AML-193 (cell line): Measurements from ENCODE around the gene DLGAP1.
"Not testable (repeated sequence)": the region's sequence is repeated elsewhere in the genome, so short reads cannot be mapped to it uniquely, and the experiment has no call there.

ENCODE experiments used
- DNase-seq, 2 experiments: peaks; one replicate each; lab custom pipeline; 2025; lab: John Stamatoyannopoulos, UW

The DLGAP1 gene

GRCh38 chr18:4455113-4455811 lies at the start of gene DLGAP1:
Gene DLGAP1, minus strand, starts transcription at chr18:4455307.
- DNase-seq = no peak

DNA sequence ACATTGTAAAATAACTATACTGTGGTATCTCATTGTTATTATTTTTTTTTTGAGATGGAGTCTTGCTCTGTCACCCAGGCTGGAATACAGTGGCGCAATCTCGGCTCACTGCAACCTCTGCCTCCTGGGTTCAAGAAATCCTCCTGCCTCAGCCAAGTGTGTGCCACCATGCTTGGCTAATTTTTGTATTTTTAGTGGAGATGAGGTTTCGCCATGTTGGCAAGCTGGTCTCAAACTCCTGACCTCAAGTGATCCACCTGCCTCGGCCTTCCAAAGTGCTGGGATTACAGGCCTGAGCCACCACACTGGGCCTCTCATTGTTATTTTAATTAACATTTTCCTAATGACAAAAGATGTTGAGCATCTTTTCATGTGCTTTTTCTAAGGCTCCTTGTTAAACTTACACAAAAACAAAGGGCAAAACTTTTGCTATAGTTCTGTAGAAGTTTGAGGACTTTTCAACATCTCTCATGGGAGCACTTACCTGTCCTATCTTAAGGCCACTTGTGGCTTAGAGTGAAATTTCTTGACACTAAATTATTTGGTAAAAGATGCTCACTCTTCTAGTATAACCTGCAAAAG lies 39.7 kb upstream of the DLGAP1 start:
- not testable (repeated sequence) for DNase-seq

- DNase-seq = no peak
Measured at GRCh38 chr18:4468511-4468910, 13.4 kb upstream of the DLGAP1 start.

DNA sequence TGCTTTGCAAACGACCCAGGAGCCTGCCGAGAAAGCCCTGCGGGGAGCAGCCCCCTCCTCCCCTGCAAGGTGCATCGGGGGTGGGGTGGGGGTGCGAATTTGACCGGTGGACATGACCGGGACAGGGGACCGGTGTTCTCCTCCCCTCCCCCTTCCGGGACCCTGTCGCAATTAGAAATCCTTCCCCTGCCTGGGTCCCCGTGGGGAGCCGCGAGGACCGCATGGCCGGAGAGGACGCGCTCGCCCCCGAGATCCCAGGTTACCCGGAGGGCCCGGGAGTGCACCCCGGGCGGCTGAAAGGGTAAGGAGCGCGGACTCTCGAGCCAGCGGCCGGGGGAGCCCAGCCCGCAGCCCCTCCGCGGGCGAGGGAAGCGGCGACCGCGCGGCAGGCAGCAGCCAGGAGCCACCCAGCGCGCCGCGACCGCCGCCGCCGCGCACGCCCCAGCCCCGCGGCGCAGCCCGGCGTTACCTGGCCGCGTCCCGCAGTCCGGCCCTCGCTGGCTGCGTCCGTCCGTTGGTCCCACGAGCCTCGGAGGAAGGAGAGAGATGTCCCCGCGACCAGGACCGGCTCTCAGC lies 482 bp downstream of the DLGAP1 start:
- DNase-seq = no peak

GRCh38 chr18:4453874-4454536 lies 1.1 kb downstream of the DLGAP1 start:
- DNase-seq = no peak

- DNase-seq = no peak
Measured at GRCh38 chr18:4453567-4453873, 1.6 kb downstream of the DLGAP1 start.

DNA sequence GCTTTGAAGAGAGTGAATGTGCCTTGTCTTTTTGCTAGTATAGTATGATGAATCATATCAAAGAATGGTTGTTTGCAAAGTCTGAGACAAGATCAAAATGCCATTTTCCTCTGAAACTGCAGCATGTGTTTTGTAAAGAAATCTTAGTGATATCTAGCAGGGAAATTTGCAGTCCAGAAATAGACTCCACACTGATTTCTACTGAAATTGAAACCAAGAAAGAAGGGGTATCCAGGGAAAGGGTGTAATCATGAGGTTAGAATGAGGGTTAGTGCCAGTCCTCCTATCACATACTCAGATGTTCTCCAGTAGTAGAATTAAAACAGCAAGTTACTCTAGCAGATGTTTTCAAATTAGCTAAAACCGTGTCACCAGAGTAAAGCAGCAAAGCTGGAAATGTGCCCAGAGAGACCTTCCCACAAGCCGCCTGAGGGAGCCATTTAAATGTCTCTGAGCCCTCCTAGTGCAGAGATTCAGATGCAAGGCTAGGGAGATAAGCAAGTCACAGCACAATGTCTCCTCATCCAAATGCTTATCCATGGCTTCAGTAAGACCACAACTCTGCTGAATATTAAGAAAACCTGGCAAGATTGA lies 4.9 kb downstream of the DLGAP1 start:
- DNase-seq = no peak

DNA sequence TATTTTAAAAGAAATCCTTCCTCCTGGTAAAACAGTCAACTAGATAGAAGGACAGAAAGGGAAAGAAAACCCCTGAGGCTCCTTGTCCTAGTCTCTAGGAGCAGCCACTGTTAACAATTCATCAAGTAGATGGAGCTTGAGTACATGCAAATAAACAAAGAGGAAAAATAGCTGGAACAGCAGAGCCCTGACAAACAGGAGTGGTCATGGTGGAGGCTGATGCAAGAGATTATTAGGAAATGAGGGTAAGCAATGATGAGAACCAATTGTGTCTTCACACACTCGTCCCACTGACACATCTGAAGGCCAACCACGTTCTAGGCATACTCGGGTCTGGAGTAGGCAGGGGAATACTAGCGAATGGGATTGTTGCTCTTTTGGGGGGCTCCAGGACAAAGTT lies 9.2 kb downstream of the DLGAP1 start:
- no peak for DNase-seq

GRCh38 chr18:4444306-4444705 lies 10.8 kb downstream of the DLGAP1 start:
- no peak for DNase-seq

- no peak for DNase-seq
Measured at GRCh38 chr18:4441098-4441497, 14.0 kb downstream of the DLGAP1 start.

DNA sequence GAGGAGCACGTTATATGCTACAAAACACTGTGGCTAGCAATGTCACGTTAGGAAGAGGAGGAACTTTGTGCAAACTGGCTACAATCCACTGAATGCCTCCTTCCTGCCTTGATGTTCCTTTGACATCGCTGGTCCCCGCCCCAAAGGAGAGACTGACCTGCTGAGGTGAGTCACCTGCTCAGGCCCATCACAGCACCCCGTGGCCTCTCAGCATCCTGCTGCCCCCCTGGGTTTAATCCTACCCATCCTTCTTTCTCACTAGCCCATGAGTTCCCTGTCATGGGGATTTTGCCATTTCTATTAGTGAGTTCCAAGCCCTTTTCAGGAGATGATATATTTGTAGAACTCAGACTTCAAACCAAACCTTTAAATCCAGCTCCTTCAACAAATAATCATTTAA lies 16.2 kb downstream of the DLGAP1 start:
- no peak for DNase-seq

DNA sequence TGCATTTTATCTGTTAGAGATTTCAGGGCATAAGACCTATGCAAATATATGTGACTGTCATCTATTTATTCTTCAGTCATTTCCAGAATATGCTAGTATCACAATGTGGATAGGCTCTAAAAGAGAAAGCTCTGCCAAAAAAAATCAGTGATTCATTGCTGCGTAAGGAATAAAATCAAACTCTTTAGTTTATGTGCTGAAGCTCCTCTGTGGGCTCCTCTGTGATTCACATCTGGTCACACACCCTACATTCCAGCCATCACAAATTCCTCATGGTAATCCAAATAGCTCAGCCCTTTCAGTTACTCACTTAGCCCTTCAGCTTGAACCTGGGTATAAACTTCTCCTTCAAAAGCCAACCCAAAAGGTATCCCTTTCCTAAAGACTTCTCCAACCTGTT lies 21.4 kb downstream of the DLGAP1 start:
- DNase-seq = no peak

GRCh38 chr18:4430836-4431235 lies 24.3 kb downstream of the DLGAP1 start:
- no peak for DNase-seq

GRCh38 chr18:4417714-4418113 lies 37.4 kb downstream of the DLGAP1 start:
- no peak for DNase-seq

- no peak for DNase-seq
Measured at GRCh38 chr18:4416976-4417375, 38.1 kb downstream of the DLGAP1 start.

- DNase-seq = no peak
Measured at GRCh38 chr18:4412286-4412685, 42.8 kb downstream of the DLGAP1 start.

GRCh38 chr18:4406856-4407255 lies 48.3 kb downstream of the DLGAP1 start:
- no peak for DNase-seq

DNA sequence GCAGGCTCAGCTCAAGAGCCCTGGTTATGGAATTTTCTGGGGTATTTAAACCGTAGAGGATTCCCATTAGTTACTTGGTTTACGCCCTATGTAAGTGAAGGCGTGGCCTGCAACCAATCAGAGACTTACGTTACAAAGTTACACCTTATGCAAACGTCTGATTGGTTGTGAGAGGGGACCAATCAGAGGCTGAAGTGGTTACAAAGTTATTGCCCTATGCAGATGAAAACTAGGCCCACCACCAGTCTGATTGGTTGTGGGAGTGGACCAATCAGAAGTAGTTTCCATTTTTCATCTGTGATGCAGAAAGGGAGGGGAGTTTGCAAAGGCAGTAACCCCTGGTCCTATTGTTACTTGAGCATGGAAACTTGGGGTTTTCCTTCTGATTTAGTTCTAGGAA lies 49.1 kb downstream of the DLGAP1 start:
- DNase-seq = no peak

DNA sequence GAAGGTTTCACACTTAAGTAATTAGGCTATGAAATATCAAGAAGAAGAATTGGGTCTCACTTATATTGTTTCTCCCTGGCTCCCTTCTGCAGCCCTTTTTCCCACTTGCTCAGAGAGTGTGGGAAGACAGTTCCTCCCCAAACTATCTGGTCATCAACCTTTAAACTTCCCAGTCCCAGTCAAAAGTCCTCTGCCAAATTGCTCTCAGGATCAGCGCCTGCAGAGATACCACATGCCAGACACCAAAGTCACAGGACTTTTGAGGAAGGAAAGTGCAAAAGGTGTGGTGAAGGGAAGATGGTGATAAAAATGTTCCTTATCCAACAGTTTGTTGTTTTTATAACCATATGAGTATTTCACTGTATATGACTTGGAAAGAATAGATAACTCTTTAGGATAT lies 51.3 kb downstream of the DLGAP1 start:
- no peak for DNase-seq

- no peak for DNase-seq
Measured at GRCh38 chr18:4400911-4401310, 54.2 kb downstream of the DLGAP1 start.

- no peak for DNase-seq
Measured at GRCh38 chr18:4399929-4400328, 55.2 kb downstream of the DLGAP1 start.

- no peak for DNase-seq
Measured at GRCh38 chr18:4394700-4395099, 60.4 kb downstream of the DLGAP1 start.

GRCh38 chr18:4391859-4392258 lies 63.2 kb downstream of the DLGAP1 start:
- no peak for DNase-seq
